OCI-LY3 (cell line): ENCODE results near the gene C1QTNF6.

Experiments
- H2AFZ ChIP-seq: fragments of 200-600, 300-600 bp; shearing (Covaris generic); 2 replicates; pipeline ENCODE4 v1.6.0; 2014; ENCODE audit warnings: antibody characterized with exemption, low read depth, low read length
- H3K27ac ChIP-seq: fragments of 200-600, 300-600 bp; sonication (generic); 2 replicates; pipeline ENCODE4 v1.5.1; 2014; ENCODE audit warnings: mild to moderate bottlenecking, low read length, moderate library complexity, mixed read lengths
- H3K27me3 ChIP-seq: fragments of 200-600, 300-600 bp; sonication (generic); 2 replicates; pipeline ENCODE4 v1.6.1; 2014; ENCODE audit warnings: low read depth, low read length, mixed read lengths
- H3K36me3 ChIP-seq: fragments of 200-600, 300-600 bp; sonication (generic); replicated peaks from 2 replicates; pipeline ENCODE3; 2014; ENCODE audit warnings: low read depth, low read length, mixed read lengths
- H3K4me1 ChIP-seq: fragments of 300-600, 200-600 bp; sonication (generic); 2 replicates; pipeline ENCODE4 v1.6.1; 2014; ENCODE audit warnings: low read length, mixed read lengths
- H3K4me2 ChIP-seq: fragments of 200-600, 300-600 bp; sonication (generic); 2 replicates; pipeline ENCODE4 v1.6.1; 2014; ENCODE audit warnings: low read length, mixed read lengths
- H3K4me3 ChIP-seq: fragments of 300-600, 200-600 bp; sonication (generic); 2 replicates; pipeline ENCODE4 v1.5.1; 2014; ENCODE audit warnings: antibody characterized with exemption, mild to moderate bottlenecking, low read length, moderate library complexity
- H3K79me2 ChIP-seq: fragments of 300-600, 200-600 bp; shearing (Covaris generic); 2 replicates; pipeline ENCODE4 v1.6.1; 2014; ENCODE audit warnings: mild to moderate bottlenecking, low read length, mixed read lengths
- H3K9ac ChIP-seq: fragments of 300-600, 200-600 bp; shearing (Covaris generic); 2 replicates; pipeline ENCODE4 v1.6.0; 2014; ENCODE audit warnings: mild to moderate bottlenecking, low read length, moderate library complexity
- H3K9me3 ChIP-seq: fragments of 200-600, 300-600 bp; shearing (Covaris generic); 2 replicates; pipeline ENCODE4 v1.6.1; 2014; ENCODE audit warnings: low read length, mixed read lengths; ENCODE audit not compliant: insufficient read depth
- H4K20me1 ChIP-seq: fragments of 200-600, 300-600 bp; sonication (generic); 2 replicates; pipeline ENCODE4 v1.6.1; 2016; ENCODE audit warnings: low read length, mixed read lengths; ENCODE audit not compliant: insufficient read depth
- CTCF ChIP-seq: fragments of 200-600, 300-600 bp; sonication (generic); IDR thresholded peaks from 2 replicates; pipeline ENCODE4 v1.5.1; 2014; ENCODE audit warnings: antibody characterized with exemption, low read length, low read depth
- EZH2phosphoT487 ChIP-seq: fragments of 200-600 bp; shearing (Covaris generic); IDR thresholded peaks from 2 replicates; pipeline ENCODE4 v1.6.1; 2018; ENCODE audit warnings: antibody characterized with exemption, mixed run types, low read depth

The C1QTNF6 gene

GRCh38 chr22:37137903-37138665 is 50.0 kb downstream of the C1QTNF6 start:
- Histone ChIP-seq H4K20me1 (no peaks in the 10 kb centered on the region), H3K4me1 (peaks cover 27% of the 10 kb centered on the region), H3K27ac (peak overlapping the region; percentile 55; the same call in 1 of the 2 replicates), H3K36me3 (peaks cover 18% of the 10 kb centered on the region), H3K27me3 (no peaks in the 10 kb centered on the region), H3K9me3 (no peaks in the 10 kb centered on the region), H3K4me2 (peak overlapping the region; percentile 53; the same call in 1 of the 2 replicates), H3K4me3 (no peak overlapping the region; the same call in 1 of the 2 replicates), H3K9ac (no peak overlapping the region), H3K79me2 (no peaks in the 10 kb centered on the region), H2AFZ (no peak overlapping the region)
- TF ChIP-seq CTCF (no peak), EZH2phosphoT487 (no peak)

- Histone ChIP-seq H3K27me3 (no peaks in the 10 kb centered on the region), H3K79me2 (no peaks in the 10 kb centered on the region)
These were observed 50.9 kb downstream of the C1QTNF6 start for GRCh38 chr22:37137131-37137530.

GRCh38 chr22:37135023-37135422 is 53.0 kb downstream of the C1QTNF6 start:
- Histone ChIP-seq H3K9ac (no peak overlapping the region), H4K20me1 (no peaks in the 10 kb centered on the region), H3K79me2 (no peaks in the 10 kb centered on the region), H3K27me3 (no peaks in the 10 kb centered on the region), H3K27ac (no peak overlapping the region), H3K4me2 (no peak overlapping the region), H3K4me3 (no peak overlapping the region), H3K36me3 (peaks cover 14% of the 10 kb centered on the region), H2AFZ (no peak overlapping the region), H3K4me1 (peaks cover 23% of the 10 kb centered on the region), H3K9me3 (no peaks in the 10 kb centered on the region)
- TF ChIP-seq EZH2phosphoT487 (no peak), CTCF (no peak)

More at GRCh38 chr22:37137131-37137530, 50.9 kb downstream of the C1QTNF6 start:
- Histone ChIP-seq H3K4me3 (no peak overlapping the region), H3K9me3 (no peaks in the 10 kb centered on the region), H3K4me2 (no peak overlapping the region), H2AFZ (no peak overlapping the region), H3K36me3 (peaks cover 18% of the 10 kb centered on the region), H3K4me1 (peaks cover 27% of the 10 kb centered on the region), H3K27ac (no peak overlapping the region), H4K20me1 (no peaks in the 10 kb centered on the region), H3K9ac (no peak overlapping the region)
- TF ChIP-seq EZH2phosphoT487 (no peak), CTCF (no peak)

GRCh38 chr22:37133304-37134018 is 54.6 kb downstream of the C1QTNF6 start:
- Histone ChIP-seq H4K20me1 (no peaks in the 10 kb centered on the region), H3K9me3 (no peaks in the 10 kb centered on the region), H2AFZ (no peak overlapping the region), H3K4me2 (no peak overlapping the region), H3K4me1 (peaks cover 7% of the 10 kb centered on the region), H3K36me3 (peaks cover 9% of the 10 kb centered on the region), H3K9ac (no peak overlapping the region), H3K4me3 (no peak overlapping the region), H3K27ac (no peak overlapping the region), H3K27me3 (no peaks in the 10 kb centered on the region), H3K79me2 (no peaks in the 10 kb centered on the region)
- TF ChIP-seq EZH2phosphoT487 (no peak), CTCF (no peak)
